Measurements from ENCODE around the gene ANKMY1.

ANKMY1 gene

GRCh38 chr2:240477916-240478315, 79.9 kb downstream of the ANKMY1 start:
- Histone ChIP-seq H3K4me3 (ENCODE audit: low read depth, low read length) (no peak overlapping the region), H3K27me3 (ENCODE audit: insufficient read depth, low read depth, severe bottlenecking) (no peaks in the 10 kb centered on the region), H3K9me3 (ENCODE audit: severe bottlenecking) (peaks cover 6% of the 10 kb centered on the region), H3K36me3 (peaks cover 3% of the 10 kb centered on the region; the same call in 1 of the 2 replicates), H3K27ac (no peak overlapping the region)
- TF ChIP-seq CTCF (IDR thresholded peaks at IDR 0.05; ENCODE audit: low read depth, low read length) = no peak
- DNase-seq = peak; percentile 11

- Histone ChIP-seq H3K9me3 (ENCODE audit: severe bottlenecking) (peaks cover 6% of the 10 kb centered on the region), H3K36me3 (peaks cover 3% of the 10 kb centered on the region; the same call in 1 of the 2 replicates), H3K27me3 (ENCODE audit: insufficient read depth, low read depth, severe bottlenecking) (no peaks in the 10 kb centered on the region), H3K4me3 (ENCODE audit: low read depth, low read length) (no peak overlapping the region), H3K27ac (no peak overlapping the region)
- no peak for TF ChIP-seq CTCF (IDR thresholded peaks at IDR 0.05; ENCODE audit: low read depth, low read length)
- DNase-seq = no peak
Measured at GRCh38 chr2:240473211-240473610, 84.6 kb downstream of the ANKMY1 start.

- H3K27ac ChIP-seq = no peak overlapping the region
- no peak for TF ChIP-seq CTCF (IDR thresholded peaks at IDR 0.05; ENCODE audit: low read depth, low read length)
- H3K27me3 ChIP-seq (ENCODE audit: insufficient read depth, low read depth, severe bottlenecking) = no peaks in the 10 kb centered on the region
- H3K9me3 ChIP-seq (ENCODE audit: severe bottlenecking) = peaks cover 6% of the 10 kb centered on the region
- no peak for DNase-seq
- H3K36me3 ChIP-seq = peaks cover 3% of the 10 kb centered on the region; the same call in 1 of the 2 replicates
- no peak overlapping the region for H3K4me3 ChIP-seq (ENCODE audit: low read depth, low read length)
Measured at GRCh38 chr2:240472078-240472790, 85.6 kb downstream of the ANKMY1 start.

GRCh38 chr2:240469740-240470139, 88.0 kb downstream of the ANKMY1 start:
- H3K27ac ChIP-seq = no peak overlapping the region
- no peak for TF ChIP-seq CTCF (IDR thresholded peaks at IDR 0.05; ENCODE audit: low read depth, low read length)
- H3K9me3 ChIP-seq (ENCODE audit: severe bottlenecking) = peaks cover 3% of the 10 kb centered on the region
- no peak overlapping the region for H3K4me3 ChIP-seq (ENCODE audit: low read depth, low read length)
- no peaks in the 10 kb centered on the region for H3K27me3 ChIP-seq (ENCODE audit: insufficient read depth, low read depth, severe bottlenecking)
- no peak for DNase-seq
- H3K36me3 ChIP-seq = peaks cover under 1% of the 10 kb centered on the region; the same call in 1 of the 2 replicates

GRCh38 chr2:240469239-240469636, 88.5 kb downstream of the ANKMY1 start:
- no peak for DNase-seq
- no peak overlapping the region for H3K27ac ChIP-seq
- H3K9me3 ChIP-seq (ENCODE audit: severe bottlenecking) = no peaks in the 10 kb centered on the region
- H3K36me3 ChIP-seq = peaks cover 4% of the 10 kb centered on the region
- H3K4me3 ChIP-seq (ENCODE audit: low read depth, low read length) = no peak overlapping the region
- no peaks in the 10 kb centered on the region for H3K27me3 ChIP-seq (ENCODE audit: insufficient read depth, low read depth, severe bottlenecking)
- TF ChIP-seq CTCF (IDR thresholded peaks at IDR 0.05; ENCODE audit: low read depth, low read length) = 0 out of 2 replicates have a peak, but pooled peaks have one; percentile 8
